HepG2 (cell line): ENCODE measurements around the gene SETD1A. TPM values are rescaled to one million over a fixed set of nuclear protein-coding genes. Genes with fewer than 3 reads are reported as not detected.

Experiments used
- ARHGAP35 ChIP-seq: sonication (generic); formaldehyde crosslinking; IDR thresholded peaks from 2 replicates; pipeline ENCODE4 v1.9.0; 2022; ENCODE audit warnings: mild to moderate bottlenecking, inconsistent platforms, moderate library complexity, missing genetic modification reagents, borderline replicate concordance
- CBFB ChIP-seq: sonication (generic); formaldehyde crosslinking; IDR thresholded peaks from 2 replicates; pipeline ENCODE4 v1.4.0; 2020; ENCODE audit warnings: missing genetic modification reagents
- CERS6 ChIP-seq: sonication (generic); formaldehyde crosslinking; IDR thresholded peaks from 2 replicates; pipeline ENCODE4 v1.5.0; 2020; ENCODE audit warnings: missing genetic modification reagents
- DMAP1 ChIP-seq: IDR thresholded peaks from 2 replicates; pipeline ENCODE4 v1.6.1; 2016
- FOSL1 ChIP-seq: sonication (generic); formaldehyde crosslinking; IDR thresholded peaks from 2 replicates; pipeline ENCODE4 v1.9.0; 2021; ENCODE audit warnings: missing genetic modification reagents, borderline replicate concordance
- KDM3A ChIP-seq: IDR thresholded peaks from 2 replicates; pipeline ENCODE4 v1.6.1; 2018; ENCODE audit warnings: low read depth, missing compliant biosample characterization
- KDM4B ChIP-seq: sonication (generic); formaldehyde crosslinking; IDR thresholded peaks from 2 replicates; pipeline ENCODE4 v1.4.0; 2020; ENCODE audit warnings: missing genetic modification reagents
- KDM6A ChIP-seq: IDR thresholded peaks from 2 replicates; pipeline ENCODE4 v1.6.1; 2016; ENCODE audit warnings: low read depth
- KLF6 ChIP-seq: IDR thresholded peaks from 2 replicates; pipeline ENCODE4 v1.8.0; 2016; ENCODE audit warnings: missing biosample characterization, missing genetic modification reagents
- NR2F2 ChIP-seq: IDR thresholded peaks from 2 replicates; pipeline ENCODE4 v1.6.1; 2012; ENCODE audit warnings: low read depth, inconsistent platforms, borderline replicate concordance
- NR2F6 ChIP-seq, 2 experiments: IDR thresholded peaks; 2 replicates each; pipeline ENCODE4 v1.6.1; 2016; ENCODE audit warnings: antibody characterized with exemption in 1 of 2, mild to moderate bottlenecking in 1 of 2
- PAX8 ChIP-seq: sonication (generic); formaldehyde crosslinking; IDR thresholded peaks from 2 replicates; pipeline ENCODE4 v1.8.0; 2022; ENCODE audit warnings: mild to moderate bottlenecking, missing genetic modification reagents, borderline replicate concordance
- POLR2A ChIP-seq, 2 experiments: IDR thresholded peaks; 2 replicates each; pipeline ENCODE4 v1.6.1; 2011; ENCODE audit warnings: low read depth in 2 of 2, low read length in 2 of 2, mild to moderate bottlenecking in 1 of 2, moderate library complexity in 1 of 2; ENCODE audit not compliant: insufficient read depth in 1 of 2
- RBM22 ChIP-seq: fragments of 200-400 bp; formaldehyde crosslinking; optimal IDR thresholded peaks from 2 replicates; pipeline ENCODE3; 2017; ENCODE audit warnings: mild to moderate bottlenecking, low read length, moderate library complexity
- SOX5 ChIP-seq: IDR thresholded peaks from 2 replicates; pipeline ENCODE4 v1.6.1; 2016; ENCODE audit warnings: borderline replicate concordance
- TBX2 ChIP-seq: sonication (generic); formaldehyde crosslinking; IDR thresholded peaks from 2 replicates; pipeline ENCODE4 v1.5.0; 2020; ENCODE audit warnings: missing genetic modification reagents, mild to moderate bottlenecking, borderline replicate concordance
- ZFYVE20 ChIP-seq: sonication (generic); formaldehyde crosslinking; IDR thresholded peaks from 2 replicates; pipeline ENCODE4 v1.8.0; 2023; ENCODE audit warnings: low read depth, mild to moderate bottlenecking, moderate library complexity, missing genetic modification reagents, borderline replicate concordance
- ZNF232 ChIP-seq: sonication (generic); formaldehyde crosslinking; IDR thresholded peaks from 2 replicates; pipeline ENCODE4 v1.4.0; 2020; ENCODE audit warnings: missing genetic modification reagents, borderline replicate concordance
- ZNF275 ChIP-seq: sonication (generic); formaldehyde crosslinking; IDR thresholded peaks from 2 replicates; pipeline ENCODE4 v1.8.0; 2022; ENCODE audit warnings: missing genetic modification reagents, mild to moderate bottlenecking, inconsistent platforms, borderline replicate concordance
- ZNF552 ChIP-seq: sonication (generic); formaldehyde crosslinking; IDR thresholded peaks from 2 replicates; pipeline ENCODE4 v1.9.0; 2022; ENCODE audit warnings: missing genetic modification reagents, mild to moderate bottlenecking, borderline replicate concordance
- ZNF678 ChIP-seq: sonication (generic); formaldehyde crosslinking; IDR thresholded peaks from 2 replicates; pipeline ENCODE4 v1.4.0; 2020; ENCODE audit warnings: mild to moderate bottlenecking, missing genetic modification reagents
- polyA plus RNA-seq, 8 experiments: library from polyadenylated mRNA; depleted of rRNA in 3 of 8; stranded (reverse) in 7 of 8; unstranded in 1 of 8; fragments of >200 nt; fragmentation: Illumina TruSeq in 4 of 8; extraction: Trizol in 4 of 8; gene quantifications; 2 replicates each; pipeline versions ENCODE4 v1.2.1 to v1.2.3, GENCODE V29; 2011 to 2016; ENCODE audit warnings: low read depth in 4 of 8, missing spikeins in 1 of 8, mixed read lengths in 1 of 8; ENCODE audit not compliant: insufficient read depth in 1 of 8
- total RNA-seq, 5 experiments: library from RNA; depleted of rRNA; stranded (reverse); fragments of >200 nt; fragmentation: Illumina TruSeq; extraction: Trizol; gene quantifications; 2 replicates each; pipeline ENCODE4 v1.2.3, GENCODE V29; 2016; ENCODE audit warnings: low read depth in 1 of 5
- TF ChIP-seq, protein P1 (sequence below): sonication (generic); formaldehyde crosslinking; IDR thresholded peaks from 2 replicates; pipeline ENCODE4 v1.4.0; 2020; ENCODE audit warnings: mild to moderate bottlenecking, missing genetic modification reagents
- TF ChIP-seq, protein P2 (sequence below): sonication (generic); formaldehyde crosslinking; IDR thresholded peaks from 2 replicates; pipeline ENCODE4 v1.8.1; 2023; ENCODE audit warnings: missing genetic modification reagents, mild to moderate bottlenecking, borderline replicate concordance

Gene SETD1A
- total and polyA plus RNA-seq, 2 of the 13 experiments (the other 11 are each of a cell fraction or from before 2014, with no cell fraction given): 3.8 to 5.6 TPM

DNA sequence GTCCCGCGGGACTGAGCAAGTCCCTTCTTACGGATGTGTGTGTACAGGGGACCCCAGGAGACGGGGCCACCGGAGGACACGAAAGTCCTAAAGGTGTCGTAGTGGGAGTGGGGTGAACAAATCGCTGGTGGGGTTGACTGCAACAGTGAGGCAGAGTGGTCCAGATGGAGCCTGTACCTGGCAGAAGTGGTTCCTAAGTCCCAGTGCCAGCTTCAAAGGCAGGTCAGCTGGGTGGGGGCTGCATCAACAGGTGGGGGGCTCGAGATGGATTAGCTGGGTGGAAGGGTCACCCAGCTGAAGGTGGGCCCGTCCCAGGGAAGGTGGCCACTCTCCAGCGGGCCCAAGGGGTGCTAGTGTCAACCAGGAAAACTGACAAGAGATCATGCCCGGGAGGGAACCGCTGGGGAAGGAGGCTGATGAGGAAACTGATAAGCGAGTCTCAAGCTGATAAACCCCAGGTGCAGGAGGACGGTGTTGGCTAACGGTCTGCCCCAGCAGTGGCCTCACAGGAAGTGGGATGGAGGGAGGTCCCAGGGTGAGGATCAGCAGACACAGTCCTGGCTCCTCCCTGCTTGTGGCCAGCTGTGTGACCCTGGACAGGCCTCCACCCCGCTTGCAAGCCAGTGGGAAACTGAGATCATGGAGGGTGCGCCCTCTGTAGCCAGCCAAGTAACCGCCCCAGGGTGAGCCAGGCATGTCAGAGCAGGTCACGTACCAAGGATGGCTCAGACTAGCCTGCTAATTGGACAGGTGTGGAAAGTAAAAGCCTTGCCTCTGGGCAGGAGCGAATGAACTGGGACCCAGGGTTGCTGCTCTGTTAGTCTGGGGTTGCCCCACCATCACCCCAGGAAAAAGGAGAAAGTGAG lies 7.7 kb upstream of the SETD1A start (continued):
- TF ChIP-seq SOX5 (CRISPR knock-in tag): peak; percentile 67
- TF ChIP-seq NR2F2: peak; percentile 52; the same call in 1 of the 2 replicates
- peak; percentile 86; the same call in 1 of the 2 replicates for TF ChIP-seq PAX8 (CRISPR knock-in tag)
- TF ChIP-seq, protein P1, sequence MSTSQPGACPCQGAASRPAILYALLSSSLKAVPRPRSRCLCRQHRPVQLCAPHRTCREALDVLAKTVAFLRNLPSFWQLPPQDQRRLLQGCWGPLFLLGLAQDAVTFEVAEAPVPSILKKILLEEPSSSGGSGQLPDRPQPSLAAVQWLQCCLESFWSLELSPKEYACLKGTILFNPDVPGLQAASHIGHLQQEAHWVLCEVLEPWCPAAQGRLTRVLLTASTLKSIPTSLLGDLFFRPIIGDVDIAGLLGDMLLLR (CRISPR knock-in tag): peak; percentile 19; the same call in 1 of the 2 replicates
- TF ChIP-seq KDM3A (CRISPR knock-in tag): peak; percentile 90
- peak; percentile 36 for TF ChIP-seq RBM22
- TF ChIP-seq POLR2A (IDR thresholded peaks at IDR 0.05; ENCODE audit: insufficient read depth in 1 of 2, low read depth in 2 of 2, low read length in 2 of 2): peak in 1 of 2 experiments; percentile 93; a peak in 2 of 4 replicates
- peak; percentile 84 for TF ChIP-seq KDM4B (CRISPR knock-in tag)
- peak; percentile 60; the same call in 1 of the 2 replicates for TF ChIP-seq CBFB (CRISPR knock-in tag)
- peak; percentile 77 for TF ChIP-seq NR2F6 (IDR thresholded peaks at IDR 0.05)
- TF ChIP-seq NR2F6 (CRISPR knock-in tag; IDR thresholded peaks at IDR 0.05): peak; percentile 95
- peak; percentile 90; the same call in 1 of the 2 replicates for TF ChIP-seq KLF6
- TF ChIP-seq ZNF275: peak; percentile 69; the same call in 1 of the 2 replicates
- TF ChIP-seq TBX2 (CRISPR knock-in tag): peak; percentile 93
- TF ChIP-seq, protein P2, sequence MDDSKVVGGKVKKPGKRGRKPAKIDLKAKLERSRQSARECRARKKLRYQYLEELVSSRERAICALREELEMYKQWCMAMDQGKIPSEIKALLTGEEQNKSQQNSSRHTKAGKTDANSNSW (CRISPR knock-in tag): no peak
- TF ChIP-seq ZNF678: 0 out of 2 replicates have a peak, but pooled peaks have one; percentile 78
- no peak for TF ChIP-seq ZFYVE20
- no peak for TF ChIP-seq ZNF232 (CRISPR knock-in tag)
- 0 out of 2 replicates have a peak, but pooled peaks have one; percentile 59 for TF ChIP-seq ZNF552 (CRISPR knock-in tag)
- 0 out of 2 replicates have a peak, but pooled peaks have one; percentile 32 for TF ChIP-seq ARHGAP35
- no peak for TF ChIP-seq FOSL1
- TF ChIP-seq DMAP1: peak; percentile 84
- TF ChIP-seq CERS6 (CRISPR knock-in tag): no peak
- TF ChIP-seq KDM6A: peak; percentile 51; the same call in 1 of the 2 replicates
